GM04504 (cell line): Measurements from ENCODE around the gene NLRP3.
"Not testable (repeated sequence)": the region's sequence is repeated elsewhere in the genome, so short reads cannot be mapped to it uniquely, and the experiment has no call there.

ENCODE experiments used
- DNase-seq: peaks from one replicate; pipeline ENCODE4 v3.0.0-alpha.2; 2012; ENCODE audit warnings: low read depth

The NLRP3 gene

DNA sequence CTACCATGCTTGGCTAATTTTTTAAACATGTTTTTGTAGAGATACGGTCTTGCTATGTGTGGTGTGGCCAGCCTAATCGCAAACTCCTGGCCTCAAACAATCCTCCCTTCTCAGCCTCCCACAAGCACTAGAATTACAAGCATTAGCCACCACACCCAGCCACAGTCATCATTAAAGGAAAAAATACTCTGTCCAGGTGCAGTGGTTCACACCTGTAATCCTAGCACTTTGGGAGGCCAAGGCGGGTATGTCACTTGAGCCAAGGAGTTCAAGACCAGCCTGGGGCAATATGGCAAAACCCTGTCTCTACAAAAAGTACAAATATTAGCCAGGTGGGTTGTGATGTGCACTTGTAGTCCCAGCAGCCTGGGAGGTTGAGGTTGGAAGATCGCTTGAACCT is 25.0 kb upstream of the NLRP3 start:
- DNase-seq, result no peak

DNA sequence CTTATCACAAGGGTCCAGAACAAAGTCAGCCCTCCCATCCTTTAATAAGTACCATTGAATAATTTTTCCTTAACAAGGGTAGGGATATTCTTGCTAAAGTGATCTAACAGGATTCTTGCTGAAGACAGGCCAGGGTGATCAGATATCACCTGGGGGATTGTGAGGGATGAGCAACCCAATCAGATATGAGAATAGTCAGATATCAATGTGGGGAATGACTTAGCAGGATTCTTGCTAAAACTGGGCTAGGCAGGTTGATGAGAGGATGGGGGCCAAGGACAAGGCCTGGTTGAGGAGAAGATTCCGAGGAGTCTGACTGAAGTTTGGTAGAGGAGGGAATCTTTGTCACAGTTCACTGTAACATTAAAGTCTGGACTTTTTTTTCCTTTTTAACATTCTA is 23.9 kb upstream of the NLRP3 start:
- no peak for DNase-seq

DNA sequence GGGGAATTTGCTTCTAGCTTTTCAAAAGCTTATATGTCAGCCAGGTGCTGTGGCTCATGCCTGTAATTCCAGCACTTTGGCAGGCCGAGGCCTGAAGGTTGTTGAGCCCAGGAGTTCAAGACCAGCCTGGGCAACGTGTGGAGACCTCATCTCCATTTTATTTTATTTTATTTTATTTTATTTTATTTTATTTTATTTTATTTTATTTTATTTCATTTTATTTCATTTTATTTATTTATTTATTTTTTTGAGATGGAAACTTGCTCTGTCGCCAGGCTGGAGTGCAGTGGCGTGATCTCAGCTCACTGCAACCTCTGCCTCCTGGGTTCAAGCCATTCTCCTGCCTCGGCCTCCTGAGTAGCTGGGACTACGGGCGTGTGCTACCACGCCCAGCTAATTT is 20.9 kb upstream of the NLRP3 start:
- not testable (repeated sequence) for DNase-seq

DNA sequence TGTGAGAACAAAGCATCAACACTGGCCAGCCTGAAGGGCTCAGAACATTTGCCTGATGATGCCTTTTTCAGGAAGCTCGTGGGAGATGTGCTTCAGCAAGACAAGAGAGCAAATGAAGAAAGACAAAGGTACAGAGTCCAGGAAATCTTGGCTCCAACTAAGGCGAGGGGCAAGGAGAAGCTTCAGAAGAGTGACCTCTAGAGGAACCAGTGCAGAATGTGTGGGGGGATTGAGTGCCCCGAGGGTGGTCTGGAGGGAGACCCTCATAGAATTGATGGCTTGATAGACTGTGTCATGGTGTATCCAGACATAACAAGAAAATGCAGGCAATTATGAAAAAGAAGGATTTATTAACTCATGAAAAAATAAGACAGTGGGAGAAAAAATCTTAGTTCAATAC is 15.3 kb upstream of the NLRP3 start:
- DNase-seq, result no peak

DNA sequence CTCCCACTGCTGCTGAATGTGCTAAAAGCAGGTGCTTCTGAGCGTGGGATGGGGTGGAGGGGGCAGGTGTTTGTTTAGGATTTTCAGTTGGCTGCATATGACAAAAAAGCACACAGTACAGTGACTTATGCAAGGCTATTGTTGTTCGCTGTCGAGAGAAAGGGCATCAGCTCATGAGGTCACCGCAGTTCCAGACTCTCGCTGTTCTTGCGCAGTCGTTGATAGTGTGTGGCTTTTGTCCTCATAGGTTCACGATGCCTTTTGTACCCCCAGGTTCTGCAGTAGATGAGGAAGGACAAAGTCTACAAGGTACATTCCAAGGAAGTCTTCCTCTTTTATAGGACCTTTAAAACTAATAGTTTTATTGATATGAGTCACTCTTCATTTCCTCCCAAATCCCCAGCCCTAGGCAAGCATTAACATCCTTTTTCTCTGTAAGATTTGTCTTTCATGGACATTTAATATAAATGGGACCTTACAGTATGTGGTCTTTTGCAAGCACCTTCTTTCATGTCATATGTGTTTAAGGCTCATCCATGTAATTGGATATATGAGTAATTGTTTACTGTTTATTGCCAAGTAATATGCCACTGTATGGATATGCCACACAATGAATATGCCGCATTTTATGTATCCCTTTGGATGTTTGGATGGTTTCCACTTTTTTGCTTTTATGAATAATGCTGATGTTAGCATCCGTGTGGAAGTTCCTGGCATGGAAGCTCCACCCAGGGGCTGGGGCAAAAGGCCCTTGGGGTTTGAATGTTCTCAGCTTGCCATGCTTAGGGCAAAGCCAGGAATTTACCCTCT is 14.5 kb upstream of the NLRP3 start:
- no peak for DNase-seq

DNA sequence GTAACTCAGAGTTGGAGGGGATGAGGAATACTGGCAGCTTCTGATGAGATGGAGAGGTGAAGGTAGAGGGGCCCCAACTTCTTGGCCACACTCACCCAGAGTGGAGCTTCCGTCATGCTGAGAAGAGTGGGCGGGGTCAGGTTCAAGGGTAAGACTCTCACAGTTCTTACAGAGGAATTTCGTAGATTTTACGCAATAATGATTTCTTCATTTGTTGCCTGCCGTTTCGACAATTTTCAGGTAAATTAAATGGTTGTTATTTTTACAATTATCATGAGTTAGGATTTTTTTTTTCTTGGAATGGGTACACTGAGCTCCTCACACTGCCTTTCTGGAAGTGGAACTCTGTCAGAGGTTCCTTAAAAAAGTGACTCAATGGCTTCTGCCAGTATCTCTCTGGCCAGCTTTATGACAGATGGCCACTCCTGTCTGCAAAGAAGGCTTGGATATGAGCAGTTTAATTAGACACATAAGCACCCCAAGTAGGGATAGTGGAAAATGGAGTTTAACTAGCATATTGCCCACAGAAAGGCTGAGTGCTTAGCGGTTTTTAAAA is 13.8 kb upstream of the NLRP3 start:
- no peak for DNase-seq

DNA sequence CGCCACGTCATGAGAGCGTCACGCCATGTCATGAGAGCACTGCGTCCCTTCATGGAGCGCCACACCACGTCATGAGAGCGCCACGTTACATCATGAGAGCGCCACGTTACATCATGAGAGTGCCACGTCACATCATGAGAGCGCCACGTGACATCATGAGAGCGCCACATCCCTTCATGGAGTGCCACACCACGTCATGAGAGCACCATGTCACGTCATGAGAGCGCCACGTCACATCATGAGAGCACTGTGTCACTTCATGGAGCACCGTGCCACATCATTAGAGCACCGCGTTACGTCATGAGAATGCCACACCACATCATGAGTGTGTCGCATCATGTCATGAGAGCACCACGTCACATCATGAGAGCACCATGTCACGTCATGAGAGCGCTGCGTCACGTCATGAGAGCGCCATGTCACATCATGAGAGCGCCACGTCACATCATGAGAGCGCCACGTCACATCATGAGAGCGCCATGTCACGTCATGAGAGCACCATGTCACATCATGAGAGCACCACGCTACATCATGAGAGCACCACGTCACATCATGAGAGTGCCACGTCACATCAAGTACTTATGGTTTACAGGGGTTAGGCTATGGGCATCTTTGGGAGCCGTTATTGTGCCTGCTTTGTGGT is 9.8 kb upstream of the NLRP3 start:
- DNase-seq, result no peak

DNA sequence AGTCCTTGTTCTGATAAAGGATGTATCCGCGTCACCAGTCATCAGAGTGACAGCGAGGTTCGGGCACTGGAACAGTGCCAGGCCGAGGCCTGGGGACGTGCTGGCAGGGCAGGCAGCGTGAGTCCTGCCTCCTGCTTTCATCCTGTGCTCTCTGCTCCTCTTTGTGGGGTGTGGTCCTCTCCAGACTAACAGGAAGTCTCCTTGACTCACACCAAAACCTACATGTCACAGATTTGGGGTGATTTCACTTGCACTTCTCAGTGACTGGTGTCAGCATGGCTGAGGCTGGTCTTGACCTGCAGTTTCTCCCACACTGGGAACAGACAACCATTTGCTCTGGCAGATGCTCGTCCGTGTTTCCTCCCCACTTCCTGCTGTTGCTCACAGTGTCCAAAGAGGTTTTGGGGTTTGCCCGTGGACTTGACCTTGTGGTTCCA is 8.8 kb upstream of the NLRP3 start:
- no peak for DNase-seq

DNA sequence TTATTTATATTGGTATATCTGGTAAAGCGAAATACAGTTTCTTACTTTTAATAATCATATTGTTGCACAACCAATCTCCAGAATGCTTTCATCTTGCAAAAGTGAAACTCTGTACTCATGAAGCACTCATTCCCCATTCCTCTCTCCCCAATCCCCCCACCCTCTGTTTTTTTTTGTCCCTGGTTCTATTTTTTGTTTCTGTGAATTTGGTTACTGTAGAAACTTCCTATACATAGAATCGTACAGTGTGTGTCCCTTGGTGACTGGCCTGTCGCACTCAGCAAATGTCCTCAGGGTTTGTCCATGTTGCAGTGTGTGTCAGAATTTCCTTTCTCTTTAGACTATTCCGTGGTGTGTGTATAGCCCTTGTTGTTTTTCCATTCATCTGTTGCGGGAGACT is 7.9 kb upstream of the NLRP3 start:
- DNase-seq, result no peak

DNA sequence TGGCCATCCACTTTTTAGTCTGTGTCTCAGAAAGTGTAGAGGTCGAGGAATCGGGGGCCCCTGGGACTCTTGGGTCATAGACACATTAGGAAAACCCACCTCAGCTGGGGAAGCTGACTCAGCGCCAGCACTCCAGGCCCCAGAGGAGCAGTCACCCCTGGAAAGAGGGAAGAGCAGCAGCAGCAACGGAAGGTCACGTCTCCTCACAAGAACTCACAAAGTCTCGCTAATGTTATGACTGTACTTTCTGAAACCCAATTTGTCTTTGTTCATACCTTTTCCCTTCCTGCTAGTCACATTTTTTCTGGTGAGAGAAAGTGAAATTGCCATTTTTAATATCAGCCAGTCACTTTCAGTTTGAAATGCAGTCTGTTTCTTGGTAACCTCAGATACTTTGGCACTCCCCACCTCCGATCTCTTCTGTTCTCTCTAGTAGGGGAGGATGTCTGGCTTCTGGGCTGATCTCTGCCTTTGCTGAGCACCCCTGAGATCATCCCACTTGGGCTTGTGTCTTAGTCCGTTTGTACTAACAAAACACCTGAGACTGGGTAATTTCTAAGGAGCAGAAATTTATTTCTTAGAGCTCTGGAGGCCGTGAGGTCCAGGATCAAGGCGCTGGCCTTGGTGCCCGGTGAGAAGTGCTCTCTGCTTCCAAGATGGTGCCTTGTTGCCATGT is 6.0 kb upstream of the NLRP3 start:
- no peak for DNase-seq

DNA sequence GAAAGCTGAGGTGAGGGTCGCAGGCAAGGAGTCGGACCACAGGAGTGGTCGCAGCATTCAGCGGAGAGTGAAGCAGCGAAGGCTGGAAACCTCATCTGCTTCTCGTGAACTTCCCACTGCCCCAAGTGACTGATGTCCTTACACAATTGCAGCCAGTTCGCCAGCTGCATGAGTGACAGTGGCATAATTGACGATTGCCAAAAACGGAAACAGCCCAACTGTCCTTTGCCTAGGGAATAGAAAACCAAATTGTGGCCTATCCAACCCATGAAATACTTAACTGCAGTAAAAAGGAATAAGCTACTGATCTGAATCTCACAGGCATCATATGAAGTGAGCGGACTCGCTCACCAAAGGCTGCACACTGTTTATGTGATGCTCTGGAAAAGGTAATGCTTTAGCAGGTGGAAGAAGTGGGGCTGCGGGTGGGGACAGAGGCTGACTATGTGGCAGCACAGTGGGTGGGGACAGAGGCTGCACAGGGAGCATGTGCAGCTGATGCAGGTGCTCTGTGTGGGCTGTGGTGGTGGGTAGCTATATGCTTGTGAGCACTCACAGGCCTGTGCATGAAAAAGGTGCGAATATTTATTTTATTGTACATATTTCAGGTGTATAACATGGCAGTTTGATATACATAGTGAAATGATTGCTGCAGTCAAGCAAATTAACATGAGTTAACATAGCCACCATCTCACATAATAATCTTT is 4.2 kb upstream of the NLRP3 start:
- DNase-seq, result no peak

DNA sequence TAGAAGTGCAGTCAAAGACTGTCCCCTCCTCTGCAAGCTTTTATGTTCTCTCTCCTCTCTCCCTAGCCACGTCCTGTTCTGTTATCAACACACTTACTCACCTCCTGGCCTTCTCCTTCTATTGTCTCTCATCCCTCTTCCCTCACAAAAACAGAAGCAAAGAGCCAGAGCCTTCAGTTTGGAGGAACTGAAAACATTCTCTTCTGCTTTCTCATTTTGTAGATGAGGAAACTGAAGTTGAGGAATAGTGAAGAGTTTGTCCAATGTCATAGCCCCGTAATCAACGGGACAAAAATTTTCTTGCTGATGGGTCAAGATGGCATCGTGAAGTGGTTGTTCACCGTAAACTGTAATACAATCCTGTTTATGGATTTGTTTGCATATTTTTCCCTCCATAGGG is 1.9 kb downstream of the NLRP3 start:
- no peak for DNase-seq

DNA sequence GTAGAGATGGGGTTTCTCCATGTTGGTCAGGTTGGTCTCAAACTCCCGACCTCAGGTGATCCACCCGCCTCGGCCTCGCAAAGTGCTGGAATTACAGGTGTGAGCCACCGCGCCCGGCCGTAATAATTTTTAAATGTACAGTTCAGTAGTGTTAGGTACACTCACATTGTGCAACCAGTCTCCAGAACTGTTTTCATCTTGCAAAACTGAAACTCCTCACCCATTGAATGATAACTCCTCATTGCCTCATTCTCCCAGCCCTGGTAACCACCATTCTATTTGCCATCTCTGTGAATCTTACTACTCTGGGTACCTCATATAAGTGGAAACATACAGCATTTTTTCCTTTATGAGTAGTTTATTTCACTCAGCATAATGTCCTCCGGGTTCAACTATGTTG is 3.4 kb downstream of the NLRP3 start:
- no peak for DNase-seq

DNA sequence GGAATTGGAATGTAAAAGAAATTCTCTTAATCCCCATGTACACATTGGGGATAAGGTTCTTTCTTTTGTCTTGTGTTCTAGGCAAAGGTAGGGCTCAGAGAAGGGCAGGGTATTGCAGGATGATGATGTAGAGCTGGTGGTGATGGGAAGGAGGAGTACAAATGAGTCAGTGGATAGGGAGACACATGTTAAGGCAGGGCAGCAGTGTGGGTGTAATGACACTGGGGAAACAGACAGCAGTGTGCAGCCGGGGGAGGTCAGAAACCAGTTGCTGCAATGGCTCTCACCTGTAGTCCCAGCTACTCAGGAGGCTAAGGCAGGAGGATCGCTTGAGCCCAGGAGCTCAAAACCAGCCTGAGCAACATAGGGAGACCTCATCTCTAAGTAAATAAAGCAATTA is 5.1 kb downstream of the NLRP3 start:
- DNase-seq, result no peak

DNA sequence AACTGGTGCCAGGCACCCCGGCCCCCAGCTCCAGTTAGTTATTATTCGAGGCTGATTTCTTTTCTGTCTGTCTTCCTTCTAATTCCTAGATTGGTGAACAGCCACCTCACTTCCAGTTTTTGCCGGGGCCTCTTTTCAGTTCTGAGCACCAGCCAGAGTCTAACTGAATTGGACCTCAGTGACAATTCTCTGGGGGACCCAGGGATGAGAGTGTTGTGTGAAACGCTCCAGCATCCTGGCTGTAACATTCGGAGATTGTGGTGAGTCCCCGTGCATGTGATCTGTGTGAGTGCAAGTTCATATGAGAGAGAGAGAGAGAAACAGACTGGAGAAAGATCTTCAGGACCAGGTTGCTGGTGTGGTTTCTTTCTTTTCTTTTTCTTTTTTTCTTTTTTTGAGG is 13.5 kb downstream of the NLRP3 start:
- DNase-seq, result no peak

DNA sequence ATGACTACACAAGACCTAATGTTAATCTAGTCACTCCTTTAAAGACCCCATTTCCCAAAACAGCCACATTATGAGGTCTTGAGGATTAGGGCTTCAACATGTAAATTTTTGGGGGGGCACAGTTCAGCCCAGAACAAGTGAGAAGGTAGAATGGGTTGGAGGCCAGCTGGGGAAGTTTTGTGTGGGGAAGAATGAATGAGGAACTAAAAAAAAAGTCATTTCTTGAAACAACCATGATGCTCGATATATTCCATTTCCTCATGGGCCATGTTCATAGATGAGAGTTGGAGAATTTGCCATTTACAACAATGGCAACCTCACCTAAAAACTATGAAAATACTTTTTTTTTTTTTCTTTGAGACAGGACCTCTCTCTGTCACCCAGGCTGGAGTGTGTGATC is 14.5 kb downstream of the NLRP3 start:
- DNase-seq, result no peak

DNA sequence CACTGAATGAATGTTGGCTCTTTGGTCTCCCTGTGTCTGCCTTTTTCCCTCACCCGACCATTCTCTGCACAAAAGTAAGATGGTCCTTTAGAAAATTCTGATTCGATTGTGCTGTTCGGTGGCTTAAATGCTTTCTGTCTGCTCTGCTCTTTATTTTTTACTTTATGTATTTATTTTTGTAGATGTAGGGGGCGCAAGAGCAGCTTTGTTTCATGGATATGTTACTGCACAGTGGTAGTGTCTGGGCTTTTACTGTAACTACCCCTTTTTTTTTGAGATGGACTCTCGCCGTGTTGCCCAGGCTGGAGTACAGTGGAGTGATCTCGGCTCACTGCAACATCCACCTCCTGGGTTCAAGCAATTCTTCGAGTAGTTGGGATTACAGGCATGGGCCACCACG is 15.7 kb downstream of the NLRP3 start:
- DNase-seq, result no peak

DNA sequence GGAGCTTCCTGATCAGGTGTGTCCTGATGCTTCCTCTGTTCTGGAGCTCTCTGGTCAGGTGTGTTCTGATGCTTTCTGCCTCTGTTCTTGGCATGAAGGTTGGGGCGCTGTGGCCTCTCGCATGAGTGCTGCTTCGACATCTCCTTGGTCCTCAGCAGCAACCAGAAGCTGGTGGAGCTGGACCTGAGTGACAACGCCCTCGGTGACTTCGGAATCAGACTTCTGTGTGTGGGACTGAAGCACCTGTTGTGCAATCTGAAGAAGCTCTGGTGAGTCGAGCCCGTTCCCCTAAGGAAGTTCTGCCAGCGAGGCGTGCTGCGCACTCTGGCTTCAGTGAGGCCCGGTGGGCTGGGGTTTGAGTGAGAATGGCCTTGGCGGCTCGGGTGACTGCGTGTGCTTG is 18.0 kb downstream of the NLRP3 start:
- no peak for DNase-seq

DNA sequence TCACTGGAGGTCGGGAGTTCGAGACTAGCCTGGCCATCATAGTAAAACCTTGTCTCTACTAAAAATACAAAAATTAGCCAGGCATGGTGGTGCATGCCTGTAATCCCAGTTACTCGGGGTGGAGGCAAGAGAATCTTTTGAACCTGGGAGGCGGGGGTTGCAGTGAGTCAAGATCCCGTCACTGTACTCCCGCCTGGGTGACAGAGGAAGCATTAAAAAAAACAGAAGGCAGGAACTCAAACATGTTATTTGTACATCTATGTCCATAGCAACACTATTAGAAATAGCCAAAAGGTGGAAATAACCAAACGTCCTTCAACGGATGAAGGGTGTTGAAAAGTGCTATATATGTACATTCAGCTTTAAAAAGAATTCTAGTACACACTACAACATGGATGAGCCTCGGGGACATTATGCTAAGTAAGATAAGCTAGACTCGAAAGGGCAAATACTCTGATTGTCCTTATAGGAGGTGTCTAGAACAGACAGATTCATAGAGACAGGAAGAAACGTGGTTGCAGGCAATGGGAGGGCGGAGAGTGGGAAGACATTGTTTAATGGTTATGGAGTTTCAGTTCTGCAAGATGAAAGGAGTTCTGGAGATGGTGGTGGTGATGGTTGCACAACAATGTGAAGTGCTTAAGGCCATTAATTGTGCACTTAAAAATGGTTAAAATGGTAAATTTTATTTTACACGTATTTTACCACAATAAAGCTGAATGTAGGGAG is 19.2 kb downstream of the NLRP3 start:
- no peak for DNase-seq

DNA sequence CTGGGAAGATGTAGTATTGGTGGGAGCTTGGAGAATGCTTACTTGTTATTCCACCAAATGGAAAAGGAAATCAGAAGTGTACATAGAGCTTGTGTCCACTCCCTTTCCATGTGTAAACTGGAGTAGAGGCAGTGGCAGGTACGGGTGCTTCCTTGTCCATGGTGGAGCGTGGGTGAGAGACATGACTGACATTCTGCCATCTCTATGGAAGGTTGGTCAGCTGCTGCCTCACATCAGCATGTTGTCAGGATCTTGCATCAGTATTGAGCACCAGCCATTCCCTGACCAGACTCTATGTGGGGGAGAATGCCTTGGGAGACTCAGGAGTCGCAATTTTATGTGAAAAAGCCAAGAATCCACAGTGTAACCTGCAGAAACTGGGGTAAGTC is 19.8 kb downstream of the NLRP3 start:
- DNase-seq, result no peak
